NCI-H1105 (cell line): ENCODE measurements around the gene SEMA3G.

Experiments used
- DNase-seq: peaks from one replicate; lab custom pipeline; 2025; lab: John Stamatoyannopoulos, UW

SEMA3G gene

DNA sequence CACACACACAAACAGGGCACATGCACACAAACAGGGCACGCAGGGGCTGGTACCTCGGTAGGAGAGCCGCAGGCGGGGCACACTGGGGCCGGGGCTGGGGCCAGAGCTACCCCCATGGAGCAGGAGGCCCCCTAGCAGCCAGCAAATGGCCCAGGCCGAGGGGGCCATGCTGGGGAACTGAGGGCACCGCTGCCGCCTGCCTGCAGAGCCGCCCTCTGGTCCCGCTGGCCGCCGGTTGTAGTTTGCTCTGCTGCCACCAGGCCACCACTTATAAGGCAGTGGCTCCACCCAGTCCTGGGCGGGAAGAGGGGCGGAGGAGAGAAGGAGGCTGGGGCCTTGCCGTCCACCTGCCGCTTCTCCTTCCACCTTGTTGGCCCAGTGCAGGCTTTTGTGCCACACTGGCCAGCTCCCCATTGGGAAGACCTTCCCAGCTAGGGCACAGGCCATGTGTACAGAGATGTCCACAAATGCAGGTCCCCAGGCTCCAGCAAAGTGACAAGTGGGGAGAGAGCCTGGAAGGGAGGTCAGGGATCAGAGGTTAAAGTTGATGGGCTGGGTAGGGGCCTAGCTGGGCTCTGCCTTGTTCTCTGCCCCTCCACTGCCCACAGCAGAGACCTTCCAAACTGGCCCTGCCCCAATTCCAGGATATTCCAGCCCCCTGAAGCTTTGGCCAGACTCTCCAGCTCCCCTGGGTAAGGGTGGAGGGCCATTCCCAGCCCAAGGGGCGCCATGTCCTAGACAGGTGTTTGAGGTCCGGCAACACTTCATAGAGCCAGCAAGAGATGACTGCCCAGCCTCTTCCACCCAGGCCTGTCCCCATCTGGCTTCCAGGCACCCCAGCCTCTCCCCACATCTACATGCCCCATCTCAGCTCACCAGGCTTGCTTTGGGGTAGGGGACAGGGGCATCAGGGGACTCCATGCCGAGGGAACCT is at the start of gene SEMA3G:
Gene SEMA3G, minus strand, starts transcription at position 244 of the 934 bp plus-strand sequence. Its CDS starts 76 bp downstream, at position 168.
- no peak for DNase-seq

DNA sequence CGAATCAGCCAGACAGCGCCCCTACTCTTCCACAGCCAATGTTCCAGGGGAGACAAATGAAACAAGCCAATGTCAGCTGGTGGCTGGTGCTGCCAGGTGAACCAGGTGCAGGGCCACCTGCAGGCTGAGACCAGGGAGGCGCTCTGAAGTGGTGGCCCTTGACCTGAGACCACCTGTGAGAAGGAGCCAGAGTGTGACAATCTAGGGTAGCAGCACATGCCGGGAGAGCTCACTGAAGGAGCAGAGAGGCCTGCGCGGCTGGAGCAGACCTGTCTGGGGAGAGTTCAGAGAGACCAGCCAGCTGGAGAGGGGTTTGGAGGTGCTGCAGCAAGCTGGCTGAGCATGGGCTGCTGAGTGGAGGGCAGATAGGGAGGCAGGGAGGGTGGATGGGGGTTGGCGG is 49.5 kb upstream of the SEMA3G start:
- DNase-seq: peak; percentile 4

DNA sequence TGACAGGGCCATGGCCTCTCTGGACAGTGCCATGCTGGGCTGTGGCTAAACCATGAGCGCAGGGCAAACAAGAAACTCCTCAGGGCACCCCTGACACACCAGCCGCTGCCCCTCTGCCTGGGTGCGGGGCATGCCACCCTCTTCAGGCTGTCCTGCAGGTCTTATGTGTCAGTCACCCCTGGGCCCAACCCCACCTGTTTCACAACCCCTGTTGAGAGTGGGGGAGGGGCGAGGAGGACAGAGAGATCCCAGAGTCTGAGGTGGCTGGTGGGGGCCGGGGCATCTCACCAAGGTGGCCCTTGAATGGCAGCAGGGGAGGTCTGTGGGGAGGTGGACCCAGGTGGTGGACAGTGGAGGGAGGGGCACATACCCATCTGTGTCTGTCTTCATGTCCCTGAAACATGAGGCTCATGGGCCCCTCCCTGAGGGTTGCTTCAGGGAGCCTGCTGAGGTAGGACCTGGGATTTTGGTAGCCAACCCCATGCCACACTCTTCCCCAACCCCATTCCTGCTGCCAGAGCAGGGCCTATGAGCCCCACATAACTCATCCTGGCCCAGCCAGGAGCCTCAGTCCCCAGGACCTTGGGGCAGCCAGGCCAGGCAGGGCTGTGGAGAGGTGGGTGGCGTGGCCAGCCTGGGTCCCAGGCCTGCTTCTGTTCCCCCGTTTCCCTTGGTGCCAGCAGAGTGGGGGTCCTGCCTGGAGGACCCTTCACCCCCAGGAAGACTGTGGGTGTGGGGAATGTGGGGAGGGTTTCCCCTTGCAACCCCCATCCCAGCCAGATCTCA is 48.5 kb upstream of the SEMA3G start:
- DNase-seq: no peak

DNA sequence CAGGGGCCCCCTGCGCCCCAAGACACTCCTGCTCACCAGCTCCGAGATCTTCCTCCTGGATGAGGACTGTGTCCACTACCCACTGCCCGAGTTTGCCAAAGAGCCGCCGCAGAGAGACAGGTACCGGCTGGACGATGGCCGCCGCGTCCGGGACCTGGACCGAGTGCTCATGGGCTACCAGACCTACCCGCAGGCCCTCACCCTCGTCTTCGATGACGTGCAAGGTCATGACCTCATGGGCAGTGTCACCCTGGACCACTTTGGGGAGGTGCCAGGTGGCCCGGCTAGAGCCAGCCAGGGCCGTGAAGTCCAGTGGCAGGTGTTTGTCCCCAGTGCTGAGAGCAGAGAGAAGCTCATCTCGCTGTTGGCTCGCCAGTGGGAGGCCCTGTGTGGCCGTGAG is 47.2 kb upstream of the SEMA3G start:
- no peak for DNase-seq

DNA sequence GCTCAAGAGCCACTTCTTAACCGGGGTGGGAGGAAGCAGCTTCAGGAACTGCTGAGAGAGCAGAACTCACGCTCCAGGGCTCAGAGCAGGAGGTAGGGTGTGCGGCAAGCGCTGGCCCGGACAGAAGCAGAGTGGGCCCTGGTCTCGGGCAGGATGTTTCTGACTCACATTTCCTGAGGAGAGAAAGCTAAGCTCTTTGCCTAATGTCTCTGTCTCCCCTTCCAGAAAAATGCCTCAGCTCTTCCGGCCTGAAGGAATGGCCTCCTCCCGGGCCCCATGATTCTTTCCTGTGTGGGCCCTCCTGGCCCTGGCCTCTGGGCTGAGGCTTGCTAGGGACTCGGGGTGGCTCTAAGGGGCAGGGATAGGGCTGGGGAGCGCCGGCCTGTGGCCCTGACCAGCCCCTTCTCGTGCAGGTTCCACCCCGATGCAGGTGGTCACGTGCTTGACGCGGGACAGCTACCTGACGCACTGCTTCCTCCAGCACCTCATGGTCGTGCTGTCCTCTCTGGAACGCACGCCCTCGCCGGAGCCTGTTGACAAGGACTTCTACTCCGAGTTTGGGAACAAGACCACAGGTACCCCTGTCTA is 46.1 kb upstream of the SEMA3G start:
- no peak for DNase-seq

DNA sequence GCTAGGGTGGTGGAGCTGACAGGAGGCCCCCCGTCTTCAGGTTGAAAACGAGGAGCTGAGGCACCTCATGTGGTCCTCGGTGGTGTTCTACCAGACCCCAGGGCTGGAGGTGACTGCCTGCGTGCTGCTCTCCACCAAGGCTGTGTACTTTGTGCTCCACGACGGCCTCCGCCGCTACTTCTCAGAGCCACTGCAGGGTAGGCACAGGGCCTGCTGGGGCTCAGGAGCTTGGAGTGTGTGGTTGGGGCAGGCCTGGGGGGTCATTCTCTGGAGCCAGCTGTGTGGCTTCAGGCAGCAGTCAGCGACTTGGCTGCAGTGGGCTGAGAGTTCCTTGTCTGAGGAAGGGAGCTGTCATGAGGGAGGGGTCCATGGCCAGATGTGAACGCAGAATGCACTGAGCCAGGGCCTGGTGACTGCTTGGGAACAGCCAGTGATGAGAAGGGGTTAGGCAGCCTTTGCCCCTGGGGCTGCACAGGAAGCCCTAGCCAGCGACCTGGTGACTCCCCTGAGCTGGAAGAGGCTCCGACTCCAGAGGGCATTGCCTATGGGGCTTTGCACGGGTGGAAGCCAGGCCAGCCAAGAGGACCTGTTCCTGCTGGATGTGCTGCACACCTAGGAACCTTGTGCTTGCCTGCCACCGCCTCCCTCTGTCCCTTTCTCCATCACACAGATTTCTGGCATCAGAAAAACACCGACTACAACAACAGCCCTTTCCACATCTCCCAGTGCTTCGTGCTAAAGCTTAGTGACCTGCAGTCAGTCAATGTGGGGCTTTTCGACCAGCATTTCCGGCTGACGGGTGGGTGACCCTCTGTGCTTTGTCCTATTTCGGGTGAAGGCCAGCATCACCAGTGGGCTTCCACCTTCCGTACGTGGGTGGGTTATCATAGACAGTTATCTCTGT is 45.4 kb upstream of the SEMA3G start:
- DNase-seq: no peak

DNA sequence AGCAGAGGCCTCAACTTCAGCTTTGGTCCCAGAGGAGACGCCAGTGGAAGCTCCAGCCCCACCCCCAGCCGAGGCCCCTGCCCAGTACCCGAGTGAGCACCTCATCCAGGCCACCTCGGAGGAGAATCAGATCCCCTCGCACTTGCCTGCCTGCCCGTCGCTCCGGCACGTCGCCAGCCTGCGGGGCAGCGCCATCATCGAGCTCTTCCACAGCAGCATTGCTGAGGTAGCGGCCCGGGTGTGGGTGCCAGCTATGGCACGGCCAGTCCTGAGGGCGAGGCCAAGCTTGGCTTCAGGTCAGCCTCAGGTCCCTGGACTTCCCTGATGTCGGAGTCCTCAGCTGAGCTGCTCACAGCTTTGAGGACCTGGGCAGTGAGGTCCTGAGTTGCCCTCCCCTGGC is 44.5 kb upstream of the SEMA3G start:
- DNase-seq: no peak

DNA sequence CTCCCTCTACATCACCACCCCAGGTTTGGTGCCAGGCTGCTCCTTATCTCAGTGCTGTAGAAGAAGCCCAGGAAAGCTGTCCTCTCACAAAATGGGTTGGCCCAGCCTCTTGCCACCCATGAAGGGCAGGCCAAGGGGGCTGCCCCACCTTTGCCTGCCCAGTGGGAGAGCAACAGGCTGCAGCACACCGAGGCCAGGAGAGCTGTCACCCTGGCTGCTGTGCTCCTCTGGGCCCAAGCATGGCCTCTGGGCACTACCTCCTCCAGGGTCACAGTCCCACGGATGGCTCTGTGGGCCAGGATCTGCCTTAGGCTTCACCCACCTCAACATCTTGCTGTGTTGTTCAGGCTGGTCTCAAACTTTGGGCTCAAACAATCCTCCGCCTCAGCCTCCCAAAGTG is 43.8 kb upstream of the SEMA3G start:
- DNase-seq: no peak

DNA sequence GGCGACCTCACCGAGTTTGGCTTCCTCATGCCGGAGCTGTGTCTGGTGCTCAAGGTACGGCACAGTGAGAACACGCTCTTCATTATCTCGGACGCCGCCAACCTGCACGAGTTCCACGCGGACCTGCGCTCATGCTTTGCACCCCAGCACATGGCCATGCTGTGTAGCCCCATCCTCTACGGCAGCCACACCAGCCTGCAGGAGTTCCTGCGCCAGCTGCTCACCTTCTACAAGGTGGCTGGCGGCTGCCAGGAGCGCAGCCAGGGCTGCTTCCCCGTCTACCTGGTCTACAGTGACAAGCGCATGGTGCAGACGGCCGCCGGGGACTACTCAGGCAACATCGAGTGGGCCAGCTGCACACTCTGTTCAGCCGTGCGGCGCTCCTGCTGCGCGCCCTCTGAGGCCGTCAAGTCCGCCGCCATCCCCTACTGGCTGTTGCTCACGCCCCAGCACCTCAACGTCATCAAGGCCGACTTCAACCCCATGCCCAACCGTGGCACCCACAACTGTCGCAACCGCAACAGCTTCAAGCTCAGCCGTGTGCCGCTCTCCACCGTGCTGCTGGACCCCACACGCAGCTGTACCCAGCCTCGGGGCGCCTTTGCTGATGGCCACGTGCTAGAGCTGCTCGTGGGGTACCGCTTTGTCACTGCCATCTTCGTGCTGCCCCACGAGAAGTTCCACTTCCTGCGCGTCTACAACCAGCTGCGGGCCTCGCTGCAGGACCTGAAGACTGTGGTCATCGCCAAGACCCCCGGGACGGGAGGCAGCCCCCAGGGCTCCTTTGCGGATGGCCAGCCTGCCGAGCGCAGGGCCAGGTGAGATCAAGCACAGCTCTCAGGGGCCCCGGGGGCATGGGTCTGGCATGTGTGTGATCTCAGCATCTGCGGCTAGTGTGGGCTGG is 43.1 kb upstream of the SEMA3G start:
- DNase-seq: no peak

DNA sequence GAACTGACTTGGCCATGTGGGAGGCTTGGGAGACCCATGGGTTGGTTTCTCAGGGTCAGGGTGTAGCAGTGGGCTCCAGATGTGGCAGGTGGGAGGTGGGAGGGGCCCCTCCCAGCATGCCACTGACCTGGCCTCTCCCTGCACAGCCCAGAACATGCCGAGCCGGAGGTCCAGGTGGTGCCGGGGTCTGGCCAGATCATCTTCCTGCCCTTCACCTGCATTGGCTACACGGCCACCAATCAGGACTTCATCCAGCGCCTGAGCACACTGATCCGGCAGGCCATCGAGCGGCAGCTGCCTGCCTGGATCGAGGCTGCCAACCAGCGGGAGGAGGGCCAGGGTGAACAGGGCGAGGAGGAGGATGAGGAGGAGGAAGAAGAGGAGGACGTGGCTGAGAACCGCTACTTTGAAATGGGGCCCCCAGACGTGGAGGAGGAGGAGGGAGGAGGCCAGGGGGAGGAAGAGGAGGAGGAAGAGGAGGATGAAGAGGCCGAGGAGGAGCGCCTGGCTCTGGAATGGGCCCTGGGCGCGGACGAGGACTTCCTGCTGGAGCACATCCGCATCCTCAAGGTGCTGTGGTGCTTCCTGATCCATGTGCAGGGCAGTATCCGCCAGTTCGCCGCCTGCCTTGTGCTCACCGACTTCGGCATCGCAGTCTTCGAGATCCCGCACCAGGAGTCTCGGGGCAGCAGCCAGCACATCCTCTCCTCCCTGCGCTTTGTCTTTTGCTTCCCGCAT is 42.3 kb upstream of the SEMA3G start:
- no peak for DNase-seq

DNA sequence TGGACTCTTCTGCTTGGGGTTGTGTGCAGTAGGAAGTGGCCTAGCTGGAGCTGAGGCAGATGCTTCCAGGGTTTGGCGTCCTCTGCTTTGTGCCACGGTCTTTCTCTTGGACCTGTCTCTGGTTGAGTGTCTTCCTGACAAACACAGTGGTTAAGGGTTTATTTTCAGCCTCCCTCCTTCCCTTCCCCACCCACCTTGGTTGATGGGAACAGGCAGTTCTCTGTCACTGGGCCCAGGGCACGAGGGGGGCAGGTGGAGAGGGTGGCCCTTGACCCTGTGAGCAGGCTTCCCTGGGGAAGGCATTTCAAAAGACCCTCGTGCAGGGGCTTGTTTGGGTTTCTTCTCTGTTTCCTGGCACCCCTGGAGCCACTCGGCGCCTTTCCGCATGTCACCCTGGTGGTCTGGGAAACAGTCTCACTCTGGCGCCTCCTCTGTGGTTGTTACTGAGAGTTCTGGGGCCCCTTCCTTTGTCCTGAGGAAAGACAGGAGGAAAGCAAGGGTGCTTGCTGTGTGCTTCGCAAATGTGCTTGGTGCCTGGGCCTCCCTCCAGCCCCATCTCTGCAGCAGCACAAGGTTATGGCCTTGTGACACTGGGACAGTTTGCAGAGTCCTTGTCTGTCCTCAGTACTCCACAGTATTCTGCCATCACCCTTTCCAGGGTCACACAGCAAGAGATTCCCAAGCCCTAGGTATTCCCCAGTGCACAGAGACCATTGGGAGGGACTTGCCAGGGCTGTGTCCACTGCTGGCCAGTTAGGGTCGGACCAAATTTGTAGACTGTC is 40.0 kb upstream of the SEMA3G start:
- DNase-seq: no peak

DNA sequence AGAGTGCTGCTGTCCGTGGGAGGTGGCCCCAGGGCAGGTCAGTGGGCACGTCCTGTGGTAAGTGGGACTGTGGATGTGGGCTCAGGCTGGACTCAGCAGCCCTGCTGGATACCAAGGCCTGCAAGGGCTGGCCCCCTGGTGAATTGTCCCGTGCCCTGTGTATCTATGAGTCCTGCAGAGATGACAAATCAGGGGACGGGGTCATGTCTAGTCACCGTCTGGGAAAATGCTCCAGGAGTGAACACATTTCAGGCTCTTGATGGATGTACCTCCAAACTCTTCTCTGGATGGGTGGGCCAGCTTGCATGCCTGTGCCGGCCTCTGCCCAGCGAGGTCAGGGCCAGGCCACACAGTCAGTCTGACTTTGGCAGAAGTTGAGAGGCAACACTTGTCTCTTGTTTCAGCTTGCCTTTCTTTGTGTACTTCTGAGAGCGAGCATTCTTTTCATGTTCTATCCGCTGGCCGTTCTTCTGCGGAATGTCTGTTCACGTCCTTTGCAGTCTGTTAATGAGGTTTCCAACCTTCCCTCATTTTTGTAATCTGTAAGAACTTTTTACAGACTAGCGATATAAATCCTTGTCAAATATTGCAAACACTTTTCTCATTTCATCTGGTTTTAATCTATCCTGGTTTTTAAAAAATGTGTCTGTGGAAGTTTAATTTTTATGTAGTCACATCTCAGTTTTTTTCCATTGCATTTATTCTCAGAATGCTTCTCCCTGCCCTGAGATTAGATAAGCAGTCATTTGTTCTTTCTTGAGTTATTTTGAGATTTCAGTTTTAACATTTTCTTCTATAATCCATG is 38.9 kb upstream of the SEMA3G start:
- no peak for DNase-seq

DNA sequence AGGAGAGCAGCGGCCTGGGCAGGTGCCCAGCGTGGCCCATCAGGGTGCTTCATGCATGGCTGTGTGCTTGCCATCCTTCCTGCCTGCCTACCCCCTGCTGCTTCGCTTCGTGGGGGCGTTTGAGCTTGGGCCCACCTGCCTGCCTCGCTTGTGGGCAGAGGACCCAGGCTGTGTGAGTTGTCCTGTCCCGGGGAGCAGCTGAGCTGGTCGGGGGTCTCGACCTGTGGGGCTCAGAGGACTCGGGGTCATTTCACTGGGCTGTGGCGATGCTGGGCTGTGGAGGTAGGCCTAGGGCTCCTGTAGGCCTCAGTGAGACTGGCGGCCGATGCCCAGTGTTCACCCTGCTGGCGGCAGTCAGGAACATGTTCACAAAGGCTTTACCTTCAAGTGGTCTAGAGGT is 38.2 kb upstream of the SEMA3G start:
- no peak for DNase-seq

DNA sequence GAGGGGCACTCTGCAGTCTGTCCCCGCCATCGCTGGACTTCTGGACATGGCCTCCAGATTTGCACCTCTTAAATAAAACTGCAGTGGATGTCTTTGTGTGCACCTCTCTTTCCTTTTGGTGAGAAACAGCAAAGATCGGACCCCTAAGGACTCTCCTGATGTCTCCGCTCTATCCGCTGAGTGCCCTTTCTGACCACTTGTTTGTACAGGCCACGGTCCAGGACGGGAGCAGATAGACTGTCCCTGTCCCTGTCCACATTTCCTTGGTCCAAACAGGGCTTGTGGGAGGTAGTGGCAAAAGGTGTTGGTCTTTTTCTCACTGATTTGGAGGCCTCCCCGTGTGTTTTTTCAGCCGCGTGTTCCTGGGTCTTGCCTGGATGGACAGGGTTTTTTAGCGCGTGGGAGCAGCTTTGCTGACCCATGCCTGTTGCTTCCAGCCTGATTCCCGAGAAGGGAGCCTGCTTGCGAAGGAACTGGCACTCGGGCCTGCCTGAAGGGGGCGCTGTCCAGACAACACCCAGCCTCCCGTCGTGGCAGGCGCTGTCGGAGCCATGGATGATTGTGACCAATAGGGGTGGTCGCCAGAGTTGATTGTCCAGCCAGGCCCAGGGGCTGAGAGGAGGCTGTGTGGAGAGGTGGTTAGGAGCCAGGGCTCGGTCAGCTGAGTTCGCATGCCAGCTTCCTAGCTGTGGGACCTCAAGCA is 37.1 kb upstream of the SEMA3G start:
- DNase-seq: no peak

DNA sequence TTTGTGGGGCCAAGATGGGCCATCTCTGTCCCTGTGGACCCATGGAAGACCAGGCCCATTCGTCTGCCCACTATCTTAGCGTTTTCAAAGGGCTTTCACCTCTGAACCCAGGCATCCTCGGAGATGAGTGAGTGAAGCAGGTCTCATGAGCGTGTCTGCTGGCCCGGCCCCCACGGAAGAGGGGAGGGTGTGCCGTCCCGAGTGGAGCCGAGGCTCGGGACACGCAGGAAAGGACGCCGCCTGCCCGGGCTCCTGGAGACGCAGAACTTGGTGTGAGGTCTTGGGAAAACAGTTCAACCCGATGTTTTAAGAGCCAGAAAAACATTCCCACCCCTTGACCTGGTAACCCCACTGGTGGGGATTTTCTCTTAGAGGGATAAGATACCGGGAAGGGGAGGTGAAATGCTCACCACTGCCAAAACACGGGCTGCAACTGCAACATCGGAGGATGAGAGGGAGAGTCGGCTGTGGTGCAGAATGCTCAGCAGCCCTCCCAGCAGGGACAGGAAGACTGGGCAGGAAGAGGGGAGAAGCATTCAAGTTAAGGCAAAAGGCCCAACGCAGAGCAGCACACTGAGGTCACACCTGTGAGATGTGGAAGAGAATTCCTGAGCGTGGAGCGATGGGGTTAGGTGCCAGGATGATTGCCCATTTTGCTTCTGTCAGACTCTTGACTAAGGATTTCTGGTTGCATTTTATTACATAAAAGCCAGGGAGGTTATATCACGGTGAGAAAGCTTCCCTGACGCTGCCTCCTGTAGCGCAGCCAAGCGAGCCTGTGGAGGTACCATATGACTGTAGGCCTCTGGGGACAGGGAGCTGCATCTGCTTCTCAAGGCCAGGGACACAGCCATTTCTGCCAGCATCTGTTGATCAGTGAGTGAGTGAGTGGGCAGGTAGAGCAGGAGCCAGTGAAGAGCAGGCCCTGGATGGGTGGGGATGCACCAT is 36.1 kb upstream of the SEMA3G start:
- DNase-seq: no peak

DNA sequence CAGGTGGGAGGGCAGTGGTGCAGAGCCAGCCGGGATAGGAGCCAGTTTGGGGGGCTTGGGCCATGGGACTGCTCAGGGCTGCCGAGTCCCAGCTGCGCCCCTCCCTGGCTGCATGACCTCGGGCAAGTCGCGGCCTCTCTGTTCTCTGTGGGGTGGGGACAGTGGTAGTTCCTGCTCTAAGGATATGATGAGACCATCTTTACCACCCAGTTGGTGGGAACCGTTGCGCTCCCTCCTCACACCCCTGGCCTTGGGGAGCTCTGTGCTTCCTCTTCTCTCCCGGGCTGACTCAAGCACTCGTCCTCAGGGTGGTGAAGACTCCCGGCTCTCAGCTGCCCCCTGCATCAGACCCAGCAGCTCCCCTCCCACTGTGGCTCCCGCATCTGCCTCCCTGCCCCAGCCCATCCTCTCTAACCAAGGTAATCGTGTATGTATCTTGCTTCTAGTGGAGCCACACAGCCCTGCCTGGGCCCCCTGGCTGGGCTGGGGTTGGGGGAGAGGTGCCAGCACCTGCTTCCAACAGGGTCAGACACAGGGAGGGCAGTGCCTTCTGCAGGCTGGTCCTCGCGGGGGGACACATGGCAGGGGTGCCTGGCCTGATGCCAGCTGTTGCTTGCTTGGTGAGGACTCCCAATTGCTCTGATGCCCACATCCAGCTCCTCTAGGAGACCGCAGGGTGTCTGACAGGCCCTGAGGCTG is 35.1 kb upstream of the SEMA3G start:
- DNase-seq: no peak
